Astrocyte of the spinal cord (primary cell): ENCODE data around the gene SEZ6.

Experiments
- DNase-seq: peaks from one replicate; pipeline ENCODE4 v3.0.0; 2011; ENCODE audit warnings: low read depth, low spot score
- H3K4me3 ChIP-seq: 2 replicates; pipeline ENCODE4 v1.5.1; 2011; ENCODE audit warnings: low read depth, mild to moderate bottlenecking, low read length, moderate library complexity
- in situ Hi-C: cut with HindIII; loops from 2 replicates; pipeline ENCODE4 v1.10.0; 2017; ENCODE audit warnings: low sequenced_read_pairs
- TF ChIP-seq, protein P1 (sequence below): IDR thresholded peaks from 2 replicates; pipeline ENCODE4 v1.5.1; 2012; ENCODE audit warnings: low read depth, mild to moderate bottlenecking, low read length, inconsistent platforms

SEZ6 gene

DNA sequence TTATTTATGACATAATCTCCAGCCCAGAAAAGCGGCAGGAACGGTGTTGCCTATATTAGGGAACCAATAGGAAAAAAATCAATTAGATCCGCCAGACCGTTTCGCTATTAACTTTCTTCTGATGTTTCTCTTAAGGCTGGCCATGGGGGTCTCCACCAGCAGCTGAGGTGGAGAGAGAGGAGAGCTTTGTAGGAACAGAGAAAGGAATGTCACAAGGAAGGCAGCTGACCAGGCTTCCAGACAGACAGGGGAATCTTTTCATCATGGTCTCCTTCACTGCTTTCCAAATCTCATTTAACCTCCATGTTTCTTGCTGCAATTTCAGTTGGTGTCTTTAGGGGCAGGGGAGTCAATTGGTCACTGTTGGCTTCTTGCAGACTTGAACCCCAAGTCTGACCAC, 8.9 kb upstream of the SEZ6 start:
- TF ChIP-seq, protein P1, sequence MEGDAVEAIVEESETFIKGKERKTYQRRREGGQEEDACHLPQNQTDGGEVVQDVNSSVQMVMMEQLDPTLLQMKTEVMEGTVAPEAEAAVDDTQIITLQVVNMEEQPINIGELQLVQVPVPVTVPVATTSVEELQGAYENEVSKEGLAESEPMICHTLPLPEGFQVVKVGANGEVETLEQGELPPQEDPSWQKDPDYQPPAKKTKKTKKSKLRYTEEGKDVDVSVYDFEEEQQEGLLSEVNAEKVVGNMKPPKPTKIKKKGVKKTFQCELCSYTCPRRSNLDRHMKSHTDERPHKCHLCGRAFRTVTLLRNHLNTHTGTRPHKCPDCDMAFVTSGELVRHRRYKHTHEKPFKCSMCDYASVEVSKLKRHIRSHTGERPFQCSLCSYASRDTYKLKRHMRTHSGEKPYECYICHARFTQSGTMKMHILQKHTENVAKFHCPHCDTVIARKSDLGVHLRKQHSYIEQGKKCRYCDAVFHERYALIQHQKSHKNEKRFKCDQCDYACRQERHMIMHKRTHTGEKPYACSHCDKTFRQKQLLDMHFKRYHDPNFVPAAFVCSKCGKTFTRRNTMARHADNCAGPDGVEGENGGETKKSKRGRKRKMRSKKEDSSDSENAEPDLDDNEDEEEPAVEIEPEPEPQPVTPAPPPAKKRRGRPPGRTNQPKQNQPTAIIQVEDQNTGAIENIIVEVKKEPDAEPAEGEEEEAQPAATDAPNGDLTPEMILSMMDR, result no peak
- in situ Hi-C loops, result no loop called here

DNA sequence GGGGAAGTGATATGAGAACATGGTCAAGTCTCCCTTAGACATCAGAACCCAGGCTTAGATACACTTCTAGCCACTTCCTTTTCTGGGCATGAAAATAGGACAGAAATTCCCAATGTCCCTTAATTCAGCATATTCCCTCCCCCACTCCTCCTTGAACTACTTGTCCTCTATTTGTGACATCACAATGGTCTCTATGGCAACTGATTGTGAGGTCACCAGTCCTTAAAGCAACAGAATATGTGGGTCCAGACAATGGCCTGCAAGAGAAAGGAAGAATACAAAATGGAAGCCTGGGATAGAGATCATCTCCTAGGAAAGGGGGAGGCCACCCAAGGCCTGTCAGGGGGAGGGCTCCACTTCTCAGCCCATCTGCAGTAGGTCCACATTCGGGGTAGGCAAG, 6.7 kb upstream of the SEZ6 start:
- no peak overlapping the region for H3K4me3 ChIP-seq
- TF ChIP-seq, protein P1, result no peak
- DNase-seq, result no peak
- in situ Hi-C loops, result no loop called here

More for the DNA sequence above, 8.9 kb upstream of the SEZ6 start:
- no peak for DNase-seq
- H3K4me3 ChIP-seq, result no peak overlapping the region

DNA sequence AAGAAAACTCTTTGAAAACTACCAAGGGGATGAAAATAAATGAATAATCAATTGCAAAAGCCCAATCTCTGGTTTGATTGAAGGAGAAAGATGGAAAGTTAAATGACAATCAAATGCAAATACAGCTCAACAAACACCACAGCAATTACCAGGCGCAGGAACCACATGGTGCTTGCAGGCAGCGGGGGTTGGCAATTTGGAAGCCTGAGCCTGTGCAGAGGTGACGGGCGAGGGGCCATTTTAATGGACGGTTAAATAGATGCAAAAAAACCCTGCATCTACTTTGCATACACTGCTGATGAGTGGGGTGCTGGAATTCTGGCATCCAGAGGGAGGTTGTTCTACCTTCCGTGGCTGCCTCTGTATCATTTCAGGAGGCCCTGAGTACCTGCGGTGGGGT, 4.8 kb upstream of the SEZ6 start:
- DNase-seq, result no peak
- in situ Hi-C loops, result no loop called here
- no peak overlapping the region for H3K4me3 ChIP-seq
- TF ChIP-seq, protein P1, result no peak

DNA sequence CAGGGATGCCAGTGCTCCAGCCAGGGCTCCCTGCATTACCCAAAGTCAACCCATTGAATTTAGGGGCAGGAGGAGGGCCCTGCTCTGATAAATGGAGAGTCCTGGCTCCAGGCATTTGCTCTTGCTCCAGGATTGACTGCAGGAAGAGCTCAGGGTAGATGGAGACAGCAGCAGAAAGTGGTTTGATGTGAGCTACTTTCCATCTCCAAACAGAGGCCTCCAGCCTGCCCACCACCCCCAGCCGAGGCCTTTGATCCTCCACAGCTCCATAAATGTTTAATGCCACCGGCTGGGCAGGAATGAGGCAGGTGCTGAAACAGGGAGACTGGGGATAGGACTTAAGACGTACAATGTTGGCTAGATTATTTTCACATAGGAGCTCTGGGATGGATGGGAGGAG, 4.3 kb upstream of the SEZ6 start:
- DNase-seq, result no peak
- no peak overlapping the region for H3K4me3 ChIP-seq
- in situ Hi-C loops, result no loop called here
- TF ChIP-seq, protein P1, result no peak

DNA sequence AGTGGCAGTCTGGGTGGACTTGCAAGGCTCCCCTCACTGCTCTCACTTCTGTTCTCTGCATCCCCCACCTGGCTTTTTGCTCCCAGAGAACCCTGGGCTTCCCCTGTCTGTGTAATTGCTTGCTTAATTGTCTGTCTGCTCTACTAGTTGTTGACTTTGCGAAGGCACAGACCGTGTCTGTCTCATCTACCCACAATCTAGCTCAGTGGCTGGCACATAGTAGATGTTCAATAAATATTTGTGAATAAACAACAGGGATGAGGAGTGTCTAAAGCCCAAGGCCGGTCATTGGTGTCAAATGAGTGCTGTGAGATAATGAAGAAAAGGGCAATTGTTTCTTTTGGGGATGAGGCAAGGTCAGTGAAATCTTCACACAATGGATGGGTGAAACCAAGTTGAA, 2.8 kb upstream of the SEZ6 start:
- DNase-seq, result no peak
- TF ChIP-seq, protein P1, result no peak
- no peak overlapping the region for H3K4me3 ChIP-seq
- in situ Hi-C loops, result no loop called here

DNA sequence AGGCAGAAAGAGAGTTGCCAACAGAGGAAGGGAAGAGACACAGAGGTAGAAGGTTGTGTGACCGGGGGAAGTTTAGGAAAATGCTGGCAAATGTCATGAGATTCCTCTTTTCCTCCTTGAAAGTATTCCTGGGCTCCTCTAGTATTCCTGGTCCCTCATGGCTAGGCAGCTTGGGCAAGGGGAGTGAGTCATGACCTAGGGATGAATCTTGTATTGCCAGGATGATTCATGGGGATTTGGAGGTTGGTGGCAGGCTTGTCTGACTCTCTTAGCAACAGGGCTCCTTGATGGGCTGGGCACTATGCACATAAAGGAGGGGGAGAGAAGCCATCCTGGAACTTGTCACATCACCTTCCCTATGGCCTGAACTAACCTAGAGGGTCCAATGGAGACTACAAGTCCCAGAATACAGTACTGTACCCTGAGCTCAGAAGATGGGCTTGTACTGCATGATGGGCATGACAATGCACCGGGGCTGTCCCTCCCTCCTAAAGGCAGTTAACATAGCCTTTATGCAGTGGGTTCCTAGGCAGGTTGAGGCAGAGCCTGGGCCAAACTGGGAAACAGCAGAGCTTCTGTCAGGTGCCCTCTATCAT, 2.1 kb upstream of the SEZ6 start:
- no peak overlapping the region for H3K4me3 ChIP-seq
- TF ChIP-seq, protein P1, result no peak
- no peak for DNase-seq
- in situ Hi-C loops, result no loop called here

DNA sequence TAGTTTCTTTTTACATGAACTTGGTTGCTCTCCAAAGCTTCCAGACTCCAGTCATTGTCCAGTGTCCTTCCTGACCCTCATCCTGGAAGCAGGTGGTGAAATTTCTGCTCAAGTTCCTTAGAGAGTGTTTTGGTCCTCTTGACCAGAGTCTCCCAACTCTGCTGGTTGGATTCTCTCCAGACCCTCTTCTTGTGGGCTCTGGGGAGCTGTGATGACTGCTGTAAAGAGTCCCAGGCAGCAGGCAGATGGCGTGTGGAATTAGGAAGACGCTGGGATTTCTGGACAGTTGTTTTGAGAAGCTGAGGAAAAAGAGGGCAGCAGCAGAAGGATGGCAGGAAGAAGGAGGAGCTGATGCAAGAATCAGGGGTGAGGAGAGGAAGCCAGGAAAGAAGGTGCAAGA, 1.6 kb upstream of the SEZ6 start:
- no peak overlapping the region for H3K4me3 ChIP-seq
- no peak for DNase-seq
- TF ChIP-seq, protein P1, result no peak
- in situ Hi-C loops, result no loop called here
